Activated effector memory CD4-positive, alpha-beta T cell treated with Interleukin-2 at 50 U/mL for 16 hours (primary cell): Measurements from ENCODE around the gene ANKLE2.

ENCODE experiments used
- DNase-seq: peaks from one replicate; pipeline ENCODE4 v3.0.0-alpha.2; 2020

ANKLE2 gene

DNA sequence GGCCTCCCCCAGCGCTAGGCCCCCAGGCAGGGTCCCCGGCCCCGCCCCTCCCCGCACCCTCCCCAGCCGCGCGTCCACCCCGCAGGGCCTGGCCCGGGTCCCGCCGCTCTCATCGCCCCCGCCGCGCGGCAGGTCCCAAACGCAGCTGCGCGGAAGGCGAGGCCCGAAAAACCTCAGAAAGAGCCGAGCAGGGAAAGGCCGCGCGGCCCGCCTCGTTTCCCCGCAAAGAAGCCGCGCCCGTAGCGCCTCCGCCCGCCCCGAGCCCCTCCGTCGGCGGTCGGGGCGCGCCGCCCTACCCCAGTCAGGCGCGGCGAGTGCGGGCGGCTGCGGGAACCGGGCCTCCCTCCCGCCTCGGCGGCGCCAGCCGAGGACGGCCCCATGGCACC lies 74.8 kb downstream of the ANKLE2 start:
- DNase-seq, result no peak

DNA sequence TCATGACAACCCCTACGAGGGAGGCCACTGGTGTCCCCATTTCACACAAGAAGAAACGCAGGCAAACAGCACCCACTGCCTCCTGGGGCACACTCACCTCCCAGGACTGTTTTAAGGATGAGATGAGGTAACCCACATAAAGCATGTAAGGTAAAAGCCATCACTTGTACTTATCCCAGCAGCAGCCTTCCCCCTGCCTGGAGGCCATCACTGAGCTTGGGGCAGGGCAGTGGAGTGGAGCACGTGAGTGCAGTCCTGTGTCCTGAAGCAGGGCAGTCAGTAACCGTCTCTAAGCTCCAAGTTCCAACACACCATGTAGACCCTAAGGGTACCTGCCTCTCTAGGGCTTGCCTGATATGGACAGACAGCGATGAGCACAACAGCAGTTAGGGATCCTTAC lies 76.2 kb downstream of the ANKLE2 start:
- DNase-seq, result no peak

DNA sequence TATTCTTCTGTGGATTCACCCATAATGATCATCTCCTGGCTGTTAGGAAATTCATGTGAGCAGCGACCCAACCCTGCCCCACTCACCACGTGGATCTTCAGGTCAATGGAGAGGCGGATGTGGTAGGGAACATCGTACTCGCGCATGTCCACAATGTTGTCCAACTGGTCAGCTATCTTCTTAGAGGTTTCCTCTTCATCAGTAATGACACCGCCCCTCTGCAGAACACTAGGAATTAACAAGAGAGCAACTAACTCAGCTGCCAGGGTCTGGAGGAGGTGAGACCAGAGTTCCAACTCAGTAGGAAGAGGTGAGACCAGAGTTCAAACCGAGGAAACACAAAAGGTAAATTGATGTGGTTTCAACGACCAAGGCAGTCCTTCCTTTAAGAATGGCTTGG lies 84.1 kb downstream of the ANKLE2 start:
- DNase-seq, result no peak

DNA sequence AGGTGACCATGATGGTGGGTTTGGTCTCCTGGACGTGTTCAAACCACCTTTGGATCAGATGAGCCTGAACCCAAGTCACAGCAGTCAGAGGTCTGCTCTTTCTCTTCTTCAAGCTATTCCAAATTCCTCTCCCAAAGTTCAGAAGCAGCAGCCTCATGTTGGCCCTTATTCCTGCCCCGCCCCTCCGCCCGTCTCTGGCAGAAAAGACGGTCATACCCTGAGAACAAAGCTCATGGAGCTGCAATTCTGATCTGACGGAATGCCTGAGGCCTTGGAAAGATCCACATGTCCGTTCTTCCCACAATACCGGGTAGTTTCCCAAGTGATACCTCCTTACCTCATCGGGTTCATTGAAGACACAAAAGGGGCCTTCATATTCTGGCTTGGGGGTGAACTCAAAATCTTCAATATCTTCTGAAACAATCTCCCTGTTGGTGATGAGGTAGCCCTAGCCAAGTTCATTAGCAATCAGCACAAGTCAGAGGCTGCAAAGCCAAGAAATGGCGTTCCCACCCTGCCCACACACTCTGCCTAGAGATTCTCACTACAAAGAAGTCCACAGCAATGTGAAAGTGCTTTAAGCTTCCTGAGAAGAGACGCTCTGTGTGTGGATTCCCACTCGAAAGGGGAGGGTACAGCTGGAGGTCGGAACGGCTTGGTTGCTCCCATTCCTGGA lies 85.7 kb downstream of the ANKLE2 start:
- no peak for DNase-seq
